H9 (cell line): ENCODE data around the gene DNLZ. TPM values are rescaled to one million over a fixed set of nuclear protein-coding genes. Genes with fewer than 3 reads are reported as not detected.

Source experiments
- DNase-seq: peaks from one replicate; pipeline ENCODE4 v3.0.0-alpha.2; 2017
- H2AFZ ChIP-seq: one replicate; pipeline ENCODE4 v1.6.1; 2013; ENCODE audit warnings: mild to moderate bottlenecking, low read length, control low read depth, moderate library complexity
- H2AK5ac ChIP-seq: 2 replicates; pipeline ENCODE4 v1.6.1; 2013; ENCODE audit warnings: low read length, control low read depth, mixed read lengths; ENCODE audit not compliant: insufficient read length
- H2BK120ac ChIP-seq: one replicate; pipeline ENCODE4 v1.6.1; 2013; ENCODE audit warnings: low read depth, mild to moderate bottlenecking, low read length, control low read depth, inconsistent platforms; ENCODE audit not compliant: poor library complexity, severe bottlenecking
- H2BK12ac ChIP-seq: 2 replicates; pipeline ENCODE4 v1.6.1; 2013; ENCODE audit warnings: low read length, control low read depth, mixed read lengths, low read depth; ENCODE audit not compliant: insufficient read length
- H2BK15ac ChIP-seq: 2 replicates; pipeline ENCODE4 v1.6.1; 2013; ENCODE audit warnings: low read depth, low read length, control low read depth
- H2BK20ac ChIP-seq: one replicate; pipeline ENCODE4 v1.6.1; 2013; ENCODE audit warnings: low read depth, mild to moderate bottlenecking, low read length, control low read depth, inconsistent platforms; ENCODE audit not compliant: poor library complexity, severe bottlenecking
- H2BK5ac ChIP-seq: 2 replicates; pipeline ENCODE4 v1.6.1; 2013; ENCODE audit warnings: low read length, control low read depth, mixed read lengths; ENCODE audit not compliant: insufficient read length
- H3K14ac ChIP-seq: 2 replicates; pipeline ENCODE4 v1.6.1; 2013; ENCODE audit warnings: low read length, control low read depth; ENCODE audit not compliant: insufficient read depth
- H3K18ac ChIP-seq: 2 replicates; pipeline ENCODE4 v1.6.1; 2013; ENCODE audit warnings: low read depth, mild to moderate bottlenecking, mixed read lengths, low read length, control low read depth; ENCODE audit not compliant: insufficient read length
- H3K23ac ChIP-seq: 2 replicates; pipeline ENCODE4 v1.6.1; 2013; ENCODE audit warnings: low read length, control low read depth, mixed read lengths, low read depth; ENCODE audit not compliant: insufficient read length
- H3K23me2 ChIP-seq: 2 replicates; pipeline ENCODE4 v1.6.1; 2013; ENCODE audit warnings: low read depth, mild to moderate bottlenecking, mixed read lengths, low read length, control low read depth; ENCODE audit not compliant: insufficient read length, poor library complexity, severe bottlenecking
- H3K27ac ChIP-seq: 2 replicates; pipeline ENCODE4 v1.5.1; 2013; ENCODE audit warnings: low read length, control low read depth, mixed read lengths, low read depth; ENCODE audit not compliant: insufficient read length
- H3K27me3 ChIP-seq: 2 replicates; pipeline ENCODE4 v1.6.1; 2013; ENCODE audit warnings: low read length, control low read depth, inconsistent platforms; ENCODE audit not compliant: insufficient read depth
- H3K4ac ChIP-seq: 2 replicates; pipeline ENCODE4 v1.6.1; 2013; ENCODE audit warnings: low read depth, mild to moderate bottlenecking, control low read depth, inconsistent platforms, low read length, moderate library complexity
- H3K4me1 ChIP-seq: 2 replicates; pipeline ENCODE4 v1.6.1; 2013; ENCODE audit warnings: low read length, control low read depth, inconsistent platforms; ENCODE audit not compliant: insufficient read depth
- H3K4me2 ChIP-seq: 2 replicates; pipeline ENCODE4 v1.6.1; 2013; ENCODE audit warnings: low read length, control low read depth, mixed read lengths; ENCODE audit not compliant: insufficient read length, insufficient read depth
- H3K56ac ChIP-seq: 2 replicates; pipeline ENCODE4 v1.6.1; 2013; ENCODE audit warnings: low read depth, mild to moderate bottlenecking, mixed read lengths, low read length, control low read depth; ENCODE audit not compliant: insufficient read length
- H3K79me1 ChIP-seq: 2 replicates; pipeline ENCODE4 v1.6.1; 2013; ENCODE audit warnings: low read depth, mild to moderate bottlenecking, moderate library complexity, low read length, control low read depth, inconsistent platforms; ENCODE audit not compliant: insufficient read depth, poor library complexity, severe bottlenecking
- H3K79me2 ChIP-seq: 2 replicates; pipeline ENCODE4 v1.6.1; 2013; ENCODE audit warnings: low read length, control low read depth, inconsistent platforms; ENCODE audit not compliant: insufficient read depth
- H3K9ac ChIP-seq: 2 replicates; pipeline ENCODE4 v1.6.1; 2013; ENCODE audit warnings: low read length, control low read depth, mixed read lengths; ENCODE audit not compliant: insufficient read length; ENCODE audit errors: extremely low read depth
- H3K9me3 ChIP-seq: one replicate; pipeline ENCODE4 v1.6.1; 2013; ENCODE audit warnings: low read depth, low read length, inconsistent platforms; ENCODE audit not compliant: control insufficient read depth
- H3T11ph ChIP-seq: one replicate; pipeline ENCODE4 v1.6.1; 2013; ENCODE audit warnings: mild to moderate bottlenecking, low read length, control low read depth, inconsistent platforms
- H4K20me1 ChIP-seq: one replicate; pipeline ENCODE4 v1.6.1; 2013; ENCODE audit not compliant: control insufficient read depth, insufficient read length, insufficient read depth
- H4K5ac ChIP-seq: 2 replicates; pipeline ENCODE4 v1.6.1; 2013; ENCODE audit warnings: low read depth, mild to moderate bottlenecking, mixed read lengths, low read length, control low read depth; ENCODE audit not compliant: insufficient read length
- H4K8ac ChIP-seq: replicated peaks from 2 replicates; pipeline ENCODE4 v1.6.1; 2013; ENCODE audit warnings: low read length, control low read depth, mixed read lengths, low read depth; ENCODE audit not compliant: insufficient read length
- H4K91ac ChIP-seq: 2 replicates; pipeline ENCODE4 v1.6.1; 2013; ENCODE audit warnings: low read depth, mild to moderate bottlenecking, moderate library complexity, mixed read lengths, low read length, control low read depth; ENCODE audit not compliant: insufficient read length
- H3K27ac Mint-ChIP-seq, 3 experiments: 2 replicates in 2 of 3; 3 replicates in 1 of 3; pipeline ENCODE4 v1.8.0; 2020 to 2021; ENCODE audit warnings: mixed read lengths in 3 of 3, mild to moderate bottlenecking in 1 of 3, moderate library complexity in 1 of 3
- H3K27me3 Mint-ChIP-seq: 2 replicates; pipeline ENCODE4 v1.8.0; 2021; ENCODE audit warnings: low read depth, mild to moderate bottlenecking, moderate library complexity, mixed read lengths
- H3K36me3 Mint-ChIP-seq, 3 experiments: 2 replicates in 2 of 3; 3 replicates in 1 of 3; pipeline ENCODE4 v1.8.0; 2020 to 2021; ENCODE audit warnings: low read depth in 3 of 3, mixed read lengths in 3 of 3; ENCODE audit not compliant: insufficient read depth in 1 of 3
- H3K4me1 Mint-ChIP-seq, 2 experiments: 2 replicates each; pipeline ENCODE4 v1.8.0; 2020; ENCODE audit warnings: mixed read lengths in 2 of 2
- H3K4me3 Mint-ChIP-seq, 2 experiments: 2 replicates in 1 of 2; 3 replicates in 1 of 2; pipeline ENCODE4 v1.8.0; 2020 to 2021; ENCODE audit warnings: mild to moderate bottlenecking in 2 of 2, mixed read lengths in 2 of 2, moderate library complexity in 1 of 2
- H3K9me3 Mint-ChIP-seq, 2 experiments: 2 replicates in 1 of 2; 3 replicates in 1 of 2; pipeline ENCODE4 v1.8.0; 2020; ENCODE audit warnings: mild to moderate bottlenecking in 2 of 2, mixed read lengths in 2 of 2, moderate library complexity in 1 of 2
- WGBS: extraction: QIAGEN DNeasy Blood & Tissue Kit; methylation state at CpG from one replicate; pipeline ENCODE4 v1.1.7; 2013; ENCODE audit warnings: missing lambda C conversion rate, low lambda C conversion rate, mixed read lengths; ENCODE audit not compliant: insufficient read length; ENCODE audit errors: extremely low coverage; 5-methylcytosine and 5-hydroxymethylcytosine counted together
- total RNA-seq: library from RNA; stranded (reverse); gene quantifications from 2 replicates; pipeline ENCODE4 v1.2.1, GENCODE V29; 2021
- TF ChIP-seq, protein P1 (sequence below): fragments of 200-600 bp; sonication (generic); conservative IDR thresholded peaks from 3 replicates; pipeline ENCODE4 v1.8.0; 2021; ENCODE audit warnings: antibody characterized with exemption, mild to moderate bottlenecking

DNLZ gene
- total RNA-seq, 1 experiment from 2014 or later, result 24.8 TPM

DNA sequence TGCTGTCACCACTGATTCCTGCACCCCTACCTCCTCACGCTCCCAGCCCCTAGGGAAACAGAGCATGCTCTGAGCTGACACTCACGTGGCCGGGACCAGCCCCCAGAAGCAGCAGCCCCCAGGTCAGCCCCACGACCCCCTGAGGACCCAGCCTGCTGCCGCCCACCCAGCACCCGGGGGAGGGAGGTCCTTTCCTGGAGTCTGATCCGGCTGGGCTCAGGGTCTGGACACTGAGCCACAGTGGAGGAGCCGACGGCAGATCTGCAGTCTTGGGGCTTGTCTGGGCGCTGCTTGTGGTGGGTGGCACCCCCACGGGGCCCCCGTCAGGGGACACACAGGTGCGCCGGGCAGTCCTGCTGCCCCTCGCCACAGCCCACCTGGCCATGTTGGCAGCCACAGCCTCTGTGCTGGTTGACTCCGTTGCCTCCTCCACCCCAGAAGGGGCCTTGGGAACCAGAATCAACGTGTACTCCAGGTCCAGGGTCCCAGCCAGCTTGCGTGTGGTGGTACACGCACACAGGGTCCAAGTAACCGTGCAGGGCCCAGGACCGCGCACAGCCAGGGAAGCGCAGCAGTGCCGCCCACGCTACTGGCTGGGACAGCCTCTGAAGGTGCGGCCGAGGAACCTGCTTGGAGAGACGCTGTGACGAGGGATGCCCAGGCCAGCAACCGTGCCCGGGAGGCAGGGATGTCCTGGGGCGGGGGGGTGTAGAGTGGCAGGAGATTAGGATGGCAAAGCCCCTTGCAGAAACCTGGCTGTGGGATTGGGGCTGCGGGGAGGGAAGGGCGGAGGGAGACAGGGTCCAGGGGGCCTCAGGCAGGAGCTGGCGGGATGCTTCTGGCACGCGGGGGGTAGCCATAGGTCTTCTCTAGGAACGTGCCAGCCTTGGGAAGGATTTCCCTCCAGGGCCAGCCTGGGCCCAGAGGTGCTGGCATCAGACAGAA, 3.5 kb downstream of the DNLZ start:
- Histone ChIP-seq H3K23ac (no peak overlapping the region), H3K79me1 (no peaks in the 10 kb centered on the region), H3K79me2 (no peaks in the 10 kb centered on the region), H3K27me3 (no peaks in the 10 kb centered on the region), H3T11ph (no peak overlapping the region), H3K14ac (no peak overlapping the region), H4K8ac (no peak overlapping the region), H3K18ac (no peak overlapping the region), H3K4ac (no peak overlapping the region), H3K23me2 (no peaks in the 10 kb centered on the region), H3K4me2 (no peak overlapping the region), H4K20me1 (no peaks in the 10 kb centered on the region), H3K9ac (no peak overlapping the region), H2AK5ac (no peak overlapping the region), H2BK15ac (no peak overlapping the region), H3K56ac (no peak overlapping the region), H4K91ac (no peak overlapping the region), H2BK5ac (no peak overlapping the region), H2AFZ (no peak overlapping the region), H2BK12ac (no peak overlapping the region), H2BK120ac (no peak overlapping the region), H4K5ac (no peak overlapping the region), H3K4me1 (no peaks in the 10 kb centered on the region), H3K27ac (no peak overlapping the region), H2BK20ac (no peak overlapping the region), H3K9me3 (no peaks in the 10 kb centered on the region)
- WGBS, result no CpG with 5 or more reads among the region's 38 CpGs
- peaks cover 3 to 5% of the 10 kb centered on the region in 2 experiments; a peak in 1 of 4 replicates for H3K4me1 Mint-ChIP-seq
- H3K27me3 Mint-ChIP-seq, result no peaks in the 10 kb centered on the region
- TF ChIP-seq, protein P1, sequence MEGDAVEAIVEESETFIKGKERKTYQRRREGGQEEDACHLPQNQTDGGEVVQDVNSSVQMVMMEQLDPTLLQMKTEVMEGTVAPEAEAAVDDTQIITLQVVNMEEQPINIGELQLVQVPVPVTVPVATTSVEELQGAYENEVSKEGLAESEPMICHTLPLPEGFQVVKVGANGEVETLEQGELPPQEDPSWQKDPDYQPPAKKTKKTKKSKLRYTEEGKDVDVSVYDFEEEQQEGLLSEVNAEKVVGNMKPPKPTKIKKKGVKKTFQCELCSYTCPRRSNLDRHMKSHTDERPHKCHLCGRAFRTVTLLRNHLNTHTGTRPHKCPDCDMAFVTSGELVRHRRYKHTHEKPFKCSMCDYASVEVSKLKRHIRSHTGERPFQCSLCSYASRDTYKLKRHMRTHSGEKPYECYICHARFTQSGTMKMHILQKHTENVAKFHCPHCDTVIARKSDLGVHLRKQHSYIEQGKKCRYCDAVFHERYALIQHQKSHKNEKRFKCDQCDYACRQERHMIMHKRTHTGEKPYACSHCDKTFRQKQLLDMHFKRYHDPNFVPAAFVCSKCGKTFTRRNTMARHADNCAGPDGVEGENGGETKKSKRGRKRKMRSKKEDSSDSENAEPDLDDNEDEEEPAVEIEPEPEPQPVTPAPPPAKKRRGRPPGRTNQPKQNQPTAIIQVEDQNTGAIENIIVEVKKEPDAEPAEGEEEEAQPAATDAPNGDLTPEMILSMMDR, result no peak
- H3K36me3 Mint-ChIP-seq, result peaks cover 0 to 10% (median 3%) of the 10 kb centered on the region in 3 experiments; a peak in 4 of 7 replicates
- no peak for DNase-seq
- H3K4me3 Mint-ChIP-seq, result no peak overlapping the region
- no peak overlapping the region for H3K27ac Mint-ChIP-seq
- no peaks in the 10 kb centered on the region for H3K9me3 Mint-ChIP-seq
